Liver (tissue), 9 donors: ENCODE data around the gene HSPG2. TPM values are rescaled to one million over a fixed set of nuclear protein-coding genes. Genes with fewer than 3 reads are reported as not detected.
A peak's percentile ranks its signal among the peaks of the same experiment; 100 is the strongest.

Experiments used
- DNase-seq: peaks from one replicate; pipeline ENCODE4 v3.0.0-alpha.2; 2017; ENCODE audit warnings: low spot score
- H3K27ac ChIP-seq, 2 donors: one replicate each; pipeline ENCODE4 v1.7.0; 2013; ENCODE audit warnings: inconsistent platforms in 2 of 2, low read length in 2 of 2, control low read depth in 1 of 2, low read depth in 1 of 2, mild to moderate bottlenecking in 1 of 2
- H3K27me3 ChIP-seq, 4 donors: one replicate each; pipeline versions ENCODE4 v1.6.1 to v1.7.0; 2013; ENCODE audit warnings: low read length in 3 of 4, inconsistent platforms in 1 of 4, mild to moderate bottlenecking in 1 of 4, moderate library complexity in 1 of 4; ENCODE audit not compliant: control insufficient read depth in 4 of 4, insufficient read depth in 4 of 4
- H3K36me3 ChIP-seq, 4 donors: one replicate each; pipeline versions ENCODE4 v1.6.1 to v1.7.0; 2013; ENCODE audit warnings: low read length in 3 of 4, mild to moderate bottlenecking in 3 of 4, low read depth in 1 of 4, moderate library complexity in 1 of 4; ENCODE audit not compliant: control insufficient read depth in 4 of 4, insufficient read depth in 3 of 4
- H3K4me1 ChIP-seq, 4 donors: one replicate each; pipeline versions ENCODE4 v1.6.1 to v1.7.0; 2013; ENCODE audit warnings: low read length in 3 of 4, mild to moderate bottlenecking in 3 of 4, moderate library complexity in 1 of 4; ENCODE audit not compliant: control insufficient read depth in 4 of 4, insufficient read depth in 4 of 4
- H3K4me3 ChIP-seq, 3 donors: one replicate each; pipeline versions ENCODE4 v1.6.1 to v1.7.0; 2013; ENCODE audit warnings: low read length in 3 of 3, control low read depth in 1 of 3, low read depth in 1 of 3, mild to moderate bottlenecking in 1 of 3
- H3K9ac ChIP-seq, 2 donors: one replicate each; pipeline ENCODE4 v1.7.0; 2013; ENCODE audit warnings: low read length in 2 of 2, mild to moderate bottlenecking in 2 of 2, moderate library complexity in 2 of 2, control low read depth in 1 of 2, low read depth in 1 of 2
- H3K9me3 ChIP-seq, 4 donors: one replicate each; pipeline versions ENCODE4 v1.6.1 to v1.7.0; 2013; ENCODE audit warnings: low read length in 3 of 4; ENCODE audit not compliant: control insufficient read depth in 4 of 4
- ATF3 ChIP-seq: IDR thresholded peaks from 2 replicates; pipeline ENCODE4 v1.6.1; 2016; ENCODE audit warnings: antibody characterized with exemption
- CTCF ChIP-seq: fragments of 150-350 bp; IDR thresholded peaks from 2 replicates; pipeline ENCODE4 v1.5.1; 2017; ENCODE audit warnings: improper control_type of control experiment, low read depth, low read length; ENCODE audit not compliant: missing input control
- FOXA1 ChIP-seq: IDR thresholded peaks from 2 replicates; pipeline ENCODE4 v1.6.1; 2016; ENCODE audit warnings: antibody characterized with exemption
- GABPA ChIP-seq, 2 donors: IDR thresholded peaks in 1 of 2; conservative IDR thresholded peaks in 1 of 2; 2 replicates each; pipeline ENCODE4 v1.6.1; 2016; ENCODE audit warnings: antibody characterized with exemption in 2 of 2, mild to moderate bottlenecking in 1 of 2, moderate library complexity in 1 of 2
- HNF4A ChIP-seq, 2 donors: conservative IDR thresholded peaks; 2 replicates each; pipeline ENCODE4 v1.6.1; 2016; ENCODE audit warnings: antibody characterized with exemption in 2 of 2, mild to moderate bottlenecking in 2 of 2
- HNF4G ChIP-seq: IDR thresholded peaks from 2 replicates; pipeline ENCODE4 v1.6.1; 2016; ENCODE audit warnings: antibody characterized with exemption
- MAX ChIP-seq: IDR thresholded peaks from 2 replicates; pipeline ENCODE4 v1.6.1; 2016; ENCODE audit warnings: antibody characterized with exemption
- NR2F2 ChIP-seq: IDR thresholded peaks from 2 replicates; pipeline ENCODE4 v1.6.1; 2016; ENCODE audit warnings: antibody characterized with exemption
- RAD21 ChIP-seq, 2 donors: IDR thresholded peaks; 2 replicates each; pipeline ENCODE4 v1.6.1; 2016; ENCODE audit warnings: antibody characterized with exemption in 2 of 2, mild to moderate bottlenecking in 2 of 2
- REST ChIP-seq: IDR thresholded peaks from 2 replicates; pipeline ENCODE4 v1.6.1; 2016; ENCODE audit warnings: antibody characterized with exemption, mild to moderate bottlenecking
- RXRA ChIP-seq, 2 donors: IDR thresholded peaks; 2 replicates each; pipeline ENCODE4 v1.6.1; 2017 to 2018; ENCODE audit warnings: antibody characterized with exemption in 2 of 2, mild to moderate bottlenecking in 1 of 2
- SP1 ChIP-seq: IDR thresholded peaks from 2 replicates; pipeline ENCODE4 v1.6.1; 2018; ENCODE audit warnings: antibody characterized with exemption, mild to moderate bottlenecking
- TAF1 ChIP-seq: conservative IDR thresholded peaks from 2 replicates; pipeline ENCODE4 v1.6.1; 2016; ENCODE audit warnings: antibody characterized with exemption, mild to moderate bottlenecking
- YY1 ChIP-seq: IDR thresholded peaks from 2 replicates; pipeline ENCODE4 v1.6.1; 2016; ENCODE audit warnings: antibody characterized with exemption, mild to moderate bottlenecking
- WGBS: extraction: QIAGEN DNeasy Blood & Tissue Kit; methylation state at CpG from one replicate; pipeline ENCODE4 v1.1.7; 2013; 5-methylcytosine and 5-hydroxymethylcytosine counted together
- polyA plus RNA-seq, 2 donors: library from polyadenylated mRNA; stranded (reverse) in 1 of 2; unstranded in 1 of 2; fragments of 200-250 nt in 1 of 2; fragments of >200 nt in 1 of 2; fragmentation: Nextera tagmentation in 1 of 2; extraction: Ambion mirVana in 1 of 2; gene quantifications; one replicate each; pipeline versions ENCODE4 v1.2.1 to v1.2.3, GENCODE V29; 2013 to 2015
- total RNA-seq, 2 donors: library from RNA; depleted of rRNA; stranded (reverse); fragments of >200 nt; gene quantifications; one replicate each; pipeline ENCODE4 v1.2.3, GENCODE V29; 2014
- donor health status: healthy.
- donor health status: healthy.
- donor health status: healthy.
- donor health status: healthy.
- donor health status: healthy.

HSPG2 gene
- total and polyA plus RNA-seq, 4 donors, result 5.6 to 43.9 (median 23.9) TPM

GRCh38 chr1:21951226-21951870, 14.2 kb upstream of the HSPG2 start (continued):
- TF ChIP-seq CTCF (no peak), HNF4G (no peak), RAD21 (IDR thresholded peaks at IDR 0.05) (no peak), FOXA1 (no peak)

- DNase-seq, result no peak
- Histone ChIP-seq H3K27ac (no peak overlapping the region), H3K9ac (no peak overlapping the region), H3K9me3 (no peaks in the 10 kb centered on the region), H3K27me3 (no peaks in the 10 kb centered on the region), H3K4me1 (peaks cover 0 to 2% (median 0%) of the 10 kb centered on the region in 4 donors), H3K36me3 (no peaks in the 10 kb centered on the region), H3K4me3 (no peak overlapping the region)
- WGBS, result 94% methylated on average over 7 of the region's 7 CpGs
- TF ChIP-seq NR2F2, result no peak
- no peak for TF ChIP-seq SP1
- no peak for TF ChIP-seq MAX
- TF ChIP-seq TAF1, result no peak
Measured at GRCh38 chr1:21950734-21951133, 13.6 kb upstream of the HSPG2 start.

GRCh38 chr1:21946836-21947587, 9.9 kb upstream of the HSPG2 start:
- DNase-seq, result no peak
- Histone ChIP-seq H3K9me3 (no peaks in the 10 kb centered on the region), H3K9ac (no peak overlapping the region), H3K4me3 (no peak overlapping the region), H3K27ac (no peak overlapping the region), H3K36me3 (no peaks in the 10 kb centered on the region), H3K4me1 (peaks cover 0 to 2% (median 0%) of the 10 kb centered on the region in 4 donors), H3K27me3 (no peaks in the 10 kb centered on the region)
- TF ChIP-seq HNF4A (conservative IDR thresholded peaks at IDR 0.05), result no peak
- TF ChIP-seq SP1, result no peak
- peak; percentile 98 for TF ChIP-seq NR2F2
- no peak for TF ChIP-seq REST
- TF ChIP-seq GABPA (IDR thresholded peaks at IDR 0.05 in 1 of 2, conservative IDR thresholded peaks at IDR 0.05 in 1 of 2), result no peak
- no peak for TF ChIP-seq ATF3
- TF ChIP-seq RXRA (IDR thresholded peaks at IDR 0.05), result peak; percentile 17 to 27
- TF ChIP-seq YY1, result no peak
- peak; percentile 75 for TF ChIP-seq MAX
- TF ChIP-seq RAD21 (IDR thresholded peaks at IDR 0.05), result peak in 1 of 2 donors; percentile 52
- WGBS, result 69% methylated on average over 11 of the region's 11 CpGs
